ENCODE measurements around the gene ATP5PB. TPM values are rescaled to one million over a fixed set of nuclear protein-coding genes. Genes with fewer than 3 reads are reported as not detected.

Gene ATP5PB
- total RNA-seq, 1 experiment from 2014 or later, result 545 TPM

GRCh38 chr1:111436726-111437125, 12.5 kb upstream of the ATP5PB start:
- Histone ChIP-seq H3K9me3 (replicated peaks) (no peaks in the 10 kb centered on the region), H3K4me3 (no peak overlapping the region), H3K36me3 (peaks cover 25% of the 10 kb centered on the region), H3K4me1 (no peaks in the 10 kb centered on the region), H3K27me3 (no peaks in the 10 kb centered on the region), H3K27ac (no peak overlapping the region)
- no peak for DNase-seq

- H3K36me3 ChIP-seq, result peaks cover 53% of the 10 kb centered on the region
These were observed 9.6 kb upstream of the ATP5PB start for GRCh38 chr1:111439461-111440351.

GRCh38 chr1:111441573-111442192, 7.6 kb upstream of the ATP5PB start:
- DNase-seq, result peak; percentile 8 to 29
- Histone ChIP-seq H3K4me1 (no peaks in the 10 kb centered on the region), H3K4me3 (no peak overlapping the region), H3K36me3 (peaks cover 62% of the 10 kb centered on the region), H3K9me3 (replicated peaks) (no peaks in the 10 kb centered on the region), H3K27me3 (no peaks in the 10 kb centered on the region), H3K27ac (no peak overlapping the region)

More at GRCh38 chr1:111439461-111440351, 9.6 kb upstream of the ATP5PB start:
- Histone ChIP-seq H3K27ac (no peak overlapping the region), H3K9me3 (replicated peaks) (no peaks in the 10 kb centered on the region), H3K4me3 (no peak overlapping the region), H3K4me1 (no peaks in the 10 kb centered on the region), H3K27me3 (no peaks in the 10 kb centered on the region)
- DNase-seq, result no peak

GRCh38 chr1:111442457-111442856, 6.8 kb upstream of the ATP5PB start:
- no peak for DNase-seq
- Histone ChIP-seq H3K4me1 (no peaks in the 10 kb centered on the region), H3K9me3 (replicated peaks) (no peaks in the 10 kb centered on the region), H3K27me3 (no peaks in the 10 kb centered on the region), H3K4me3 (no peak overlapping the region), H3K27ac (no peak overlapping the region), H3K36me3 (peaks cover 70% of the 10 kb centered on the region)

GRCh38 chr1:111444031-111444430, 5.2 kb upstream of the ATP5PB start:
- no peak overlapping the region for H3K4me3 ChIP-seq
- no peaks in the 10 kb centered on the region for H3K9me3 ChIP-seq (replicated peaks)
- H3K4me1 ChIP-seq, result no peaks in the 10 kb centered on the region
- no peak overlapping the region for H3K27ac ChIP-seq
- no peaks in the 10 kb centered on the region for H3K27me3 ChIP-seq
- peaks cover 62% of the 10 kb centered on the region for H3K36me3 ChIP-seq
- no peak for DNase-seq

GRCh38 chr1:111446546-111446945, 2.7 kb upstream of the ATP5PB start:
- Histone ChIP-seq H3K4me3 (no peak overlapping the region), H3K4me1 (no peaks in the 10 kb centered on the region), H3K36me3 (peaks cover 55% of the 10 kb centered on the region), H3K27ac (no peak overlapping the region), H3K27me3 (no peaks in the 10 kb centered on the region), H3K9me3 (replicated peaks) (no peaks in the 10 kb centered on the region)
- no peak for DNase-seq

- Histone ChIP-seq H3K9me3 (replicated peaks) (no peaks in the 10 kb centered on the region), H3K27ac (no peak overlapping the region), H3K4me1 (no peaks in the 10 kb centered on the region), H3K4me3 (no peak overlapping the region; the same call in 1 of the 2 replicates), H3K36me3 (peaks cover 50% of the 10 kb centered on the region), H3K27me3 (no peaks in the 10 kb centered on the region)
- DNase-seq, result no peak
These were observed 2.0 kb upstream of the ATP5PB start for GRCh38 chr1:111446967-111447892.

GRCh38 chr1:111448482-111448917, 764 bp upstream of the ATP5PB start:
- Histone ChIP-seq H3K27ac (peak overlapping the region; percentile 70), H3K36me3 (peaks cover 39% of the 10 kb centered on the region), H3K27me3 (no peaks in the 10 kb centered on the region), H3K4me1 (no peaks in the 10 kb centered on the region), H3K9me3 (replicated peaks) (no peaks in the 10 kb centered on the region), H3K4me3 (peak overlapping the region; percentile 85)
- peak; percentile 6 to 41 for DNase-seq

- DNase-seq, result no peak
- Histone ChIP-seq H3K36me3 (peaks cover 39% of the 10 kb centered on the region), H3K27me3 (no peaks in the 10 kb centered on the region), H3K4me3 (peak overlapping the region; percentile 85), H3K27ac (peak overlapping the region; percentile 70), H3K4me1 (no peaks in the 10 kb centered on the region), H3K9me3 (replicated peaks) (no peaks in the 10 kb centered on the region)
These were observed 396 bp downstream of the ATP5PB start for GRCh38 chr1:111449703-111450017.

- Histone ChIP-seq H3K27me3 (no peaks in the 10 kb centered on the region), H3K9me3 (replicated peaks) (no peaks in the 10 kb centered on the region), H3K36me3 (peaks cover 45% of the 10 kb centered on the region), H3K4me3 (peak overlapping the region; percentile 85), H3K4me1 (no peaks in the 10 kb centered on the region), H3K27ac (peak overlapping the region; percentile 70; the same call in 1 of the 2 replicates)
- DNase-seq, result no peak
These were observed 921 bp downstream of the ATP5PB start for GRCh38 chr1:111450185-111450584.

GRCh38 chr1:111452581-111452980, 3.3 kb downstream of the ATP5PB start:
- Histone ChIP-seq H3K4me1 (no peaks in the 10 kb centered on the region), H3K27me3 (no peaks in the 10 kb centered on the region), H3K36me3 (peaks cover 47% of the 10 kb centered on the region), H3K4me3 (no peak overlapping the region), H3K9me3 (replicated peaks) (no peaks in the 10 kb centered on the region), H3K27ac (no peak overlapping the region)
- no peak for DNase-seq

GRCh38 chr1:111453706-111454105, 4.4 kb downstream of the ATP5PB start:
- Histone ChIP-seq H3K9me3 (replicated peaks) (no peaks in the 10 kb centered on the region), H3K27ac (no peak overlapping the region), H3K4me1 (no peaks in the 10 kb centered on the region), H3K27me3 (no peaks in the 10 kb centered on the region), H3K36me3 (peaks cover 56% of the 10 kb centered on the region), H3K4me3 (no peak overlapping the region)
- DNase-seq, result no peak

- no peaks in the 10 kb centered on the region for H3K9me3 ChIP-seq (replicated peaks)
- H3K4me3 ChIP-seq, result no peak overlapping the region
- no peak for DNase-seq
- H3K27me3 ChIP-seq, result no peaks in the 10 kb centered on the region
- H3K27ac ChIP-seq, result no peak overlapping the region
- H3K4me1 ChIP-seq, result no peaks in the 10 kb centered on the region
- peaks cover 68% of the 10 kb centered on the region for H3K36me3 ChIP-seq
These were observed 5.8 kb downstream of the ATP5PB start for GRCh38 chr1:111454859-111455641.

- Histone ChIP-seq H3K27ac (no peak overlapping the region), H3K27me3 (no peaks in the 10 kb centered on the region), H3K4me1 (no peaks in the 10 kb centered on the region), H3K4me3 (no peak overlapping the region), H3K9me3 (replicated peaks) (no peaks in the 10 kb centered on the region), H3K36me3 (peaks cover 74% of the 10 kb centered on the region)
- no peak for DNase-seq
These were observed 6.4 kb downstream of the ATP5PB start for GRCh38 chr1:111455642-111456031.
